Measurements from ENCODE around the gene DIDO1. TPM values are rescaled to one million over a fixed set of nuclear protein-coding genes. Genes with fewer than 3 reads are reported as not detected.

DIDO1 gene
- total and polyA plus RNA-seq, 2 of the 13 experiments (the other 11 are each of a cell fraction or from before 2014, with no cell fraction given): 75.0 to 75.1 TPM

GRCh38 chr20:62923669-62924441, 2.5 kb downstream of the DIDO1 start (continued):
- TF ChIP-seq DZIP1 (CRISPR knock-in tag; IDR thresholded peaks at IDR 0.05): no peak
- no peak for TF ChIP-seq GMEB1 (CRISPR knock-in tag; IDR thresholded peaks at IDR 0.05; ENCODE audit: borderline replicate concordance)
- TF ChIP-seq CAMTA2 (CRISPR knock-in tag; IDR thresholded peaks at IDR 0.05; ENCODE audit: borderline replicate concordance): no peak
- no peak for TF ChIP-seq ZNF414 (CRISPR knock-in tag; IDR thresholded peaks at IDR 0.05)
- TF ChIP-seq CREB3 (CRISPR knock-in tag; IDR thresholded peaks at IDR 0.05): no peak
- no peak for TF ChIP-seq KDM1A (CRISPR knock-in tag; IDR thresholded peaks at IDR 0.05)
- peak; percentile 43; the same call in 1 of the 2 replicates for TF ChIP-seq ATF1 (CRISPR knock-in tag; IDR thresholded peaks at IDR 0.05)
- TF ChIP-seq TGIF2 (CRISPR knock-in tag; IDR thresholded peaks at IDR 0.05): 0 out of 2 replicates have a peak, but pooled peaks have one; percentile 4
- TF ChIP-seq ZNF879 (CRISPR knock-in tag; IDR thresholded peaks at IDR 0.05): no peak
- no peak for TF ChIP-seq ZNF33B (CRISPR knock-in tag; IDR thresholded peaks at IDR 0.05)
- no peak for TF ChIP-seq ZNF549 (CRISPR knock-in tag; IDR thresholded peaks at IDR 0.05)
- no peak for TF ChIP-seq REXO4 (CRISPR knock-in tag; IDR thresholded peaks at IDR 0.05; ENCODE audit: borderline replicate concordance)
- TF ChIP-seq ZNF543 (CRISPR knock-in tag; IDR thresholded peaks at IDR 0.05): no peak
- TF ChIP-seq HOXA9 (CRISPR knock-in tag; IDR thresholded peaks at IDR 0.05; ENCODE audit: borderline replicate concordance): no peak
- TF ChIP-seq FOXJ3 (CRISPR knock-in tag; IDR thresholded peaks at IDR 0.05; ENCODE audit: borderline replicate concordance): peak; percentile 52; the same call in 1 of the 2 replicates
- TF ChIP-seq KAT2B (IDR thresholded peaks at IDR 0.05; ENCODE audit: borderline replicate concordance, low read depth, low read length): no peak
- no peak for TF ChIP-seq ZNF7 (CRISPR knock-in tag; IDR thresholded peaks at IDR 0.05)
- TF ChIP-seq ZNF883 (CRISPR knock-in tag; IDR thresholded peaks at IDR 0.05; ENCODE audit: not compliant biosample characterization): no peak
- TF ChIP-seq ATF5 (CRISPR knock-in tag; IDR thresholded peaks at IDR 0.05; ENCODE audit: low read depth): no peak
- no peak; the same call in 1 of the 2 replicates for TF ChIP-seq STAT5B (CRISPR knock-in tag; IDR thresholded peaks at IDR 0.05)
- no peak for TF ChIP-seq ZUFSP (CRISPR knock-in tag; IDR thresholded peaks at IDR 0.05; ENCODE audit: borderline replicate concordance)

Data from HepG2 (cell line).